ENCODE results near the gene RNF207. TPM values are rescaled to one million over a fixed set of nuclear protein-coding genes. Genes with fewer than 3 reads are reported as not detected.
A peak's percentile ranks its signal among the peaks of the same experiment; 100 is the strongest.

The RNF207 gene
- total RNA-seq, 3 donors from 2014 or later: 35.4 to 63.9 (median 35.9) TPM

DNA sequence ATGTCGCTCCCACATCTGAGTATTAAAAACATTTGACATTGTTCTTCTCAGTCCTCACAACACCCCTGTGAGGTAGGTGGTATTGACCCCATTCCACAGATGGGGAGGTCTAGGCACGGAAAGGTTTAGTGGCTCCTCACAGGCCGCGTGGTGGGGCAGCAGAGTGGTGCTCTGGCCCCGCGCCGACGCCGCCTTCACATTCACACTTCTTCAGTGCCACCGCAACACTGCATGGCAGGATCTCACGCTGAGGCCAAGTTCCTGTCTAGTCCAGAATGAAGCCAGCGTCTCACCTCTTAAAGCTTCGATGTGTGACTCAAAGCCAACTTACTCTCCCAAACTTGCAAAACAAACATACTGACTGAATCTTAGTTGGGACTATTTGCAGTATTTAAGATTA is 17.7 kb downstream of the RNF207 start:
- no peaks in the 10 kb centered on the region for H3K36me3 ChIP-seq (ENCODE audit: low read depth)
- H3K4me3 ChIP-seq: no peak overlapping the region
- intact Hi-C loops (cut with DNase I, micrococcal nuclease): no loop called here
- H3K4me1 ChIP-seq (ENCODE audit: low read depth): no peaks in the 10 kb centered on the region
- TF ChIP-seq, protein P1, sequence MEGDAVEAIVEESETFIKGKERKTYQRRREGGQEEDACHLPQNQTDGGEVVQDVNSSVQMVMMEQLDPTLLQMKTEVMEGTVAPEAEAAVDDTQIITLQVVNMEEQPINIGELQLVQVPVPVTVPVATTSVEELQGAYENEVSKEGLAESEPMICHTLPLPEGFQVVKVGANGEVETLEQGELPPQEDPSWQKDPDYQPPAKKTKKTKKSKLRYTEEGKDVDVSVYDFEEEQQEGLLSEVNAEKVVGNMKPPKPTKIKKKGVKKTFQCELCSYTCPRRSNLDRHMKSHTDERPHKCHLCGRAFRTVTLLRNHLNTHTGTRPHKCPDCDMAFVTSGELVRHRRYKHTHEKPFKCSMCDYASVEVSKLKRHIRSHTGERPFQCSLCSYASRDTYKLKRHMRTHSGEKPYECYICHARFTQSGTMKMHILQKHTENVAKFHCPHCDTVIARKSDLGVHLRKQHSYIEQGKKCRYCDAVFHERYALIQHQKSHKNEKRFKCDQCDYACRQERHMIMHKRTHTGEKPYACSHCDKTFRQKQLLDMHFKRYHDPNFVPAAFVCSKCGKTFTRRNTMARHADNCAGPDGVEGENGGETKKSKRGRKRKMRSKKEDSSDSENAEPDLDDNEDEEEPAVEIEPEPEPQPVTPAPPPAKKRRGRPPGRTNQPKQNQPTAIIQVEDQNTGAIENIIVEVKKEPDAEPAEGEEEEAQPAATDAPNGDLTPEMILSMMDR (IDR thresholded peaks at IDR 0.05): no peak
- DNase-seq (no peak), ATAC-seq (no peak)
- H3K9me3 ChIP-seq: no peaks in the 10 kb centered on the region

DNA sequence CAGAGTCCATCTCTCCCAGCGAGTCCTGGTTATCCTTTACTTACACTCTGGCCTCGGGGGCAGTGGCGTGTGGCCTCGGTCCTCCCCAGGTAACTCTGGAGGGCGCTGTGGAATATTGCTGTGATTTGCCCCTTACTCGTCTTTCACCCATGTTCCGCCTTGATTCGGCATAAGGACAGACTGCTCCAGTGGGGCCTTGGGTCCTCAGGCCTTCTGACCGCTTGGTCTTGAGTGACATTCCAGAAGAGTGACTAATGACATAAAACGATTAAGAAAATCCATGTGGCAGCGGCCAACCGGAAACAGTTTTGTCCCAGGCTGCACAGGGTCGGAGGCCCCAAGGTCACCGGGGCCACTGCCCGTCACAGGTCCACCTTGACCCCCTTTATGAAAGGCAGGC is 18.8 kb downstream of the RNF207 start:
- H3K36me3 ChIP-seq (ENCODE audit: low read depth): no peaks in the 10 kb centered on the region
- H3K9me3 ChIP-seq: no peaks in the 10 kb centered on the region
- TF ChIP-seq, protein P1 (IDR thresholded peaks at IDR 0.05): no peak
- intact Hi-C loops (cut with DNase I, micrococcal nuclease): no loop called here
- no peak overlapping the region for H3K4me3 ChIP-seq
- ATAC-seq: no peak
- no peak for DNase-seq
- H3K4me1 ChIP-seq (ENCODE audit: low read depth): no peaks in the 10 kb centered on the region

DNA sequence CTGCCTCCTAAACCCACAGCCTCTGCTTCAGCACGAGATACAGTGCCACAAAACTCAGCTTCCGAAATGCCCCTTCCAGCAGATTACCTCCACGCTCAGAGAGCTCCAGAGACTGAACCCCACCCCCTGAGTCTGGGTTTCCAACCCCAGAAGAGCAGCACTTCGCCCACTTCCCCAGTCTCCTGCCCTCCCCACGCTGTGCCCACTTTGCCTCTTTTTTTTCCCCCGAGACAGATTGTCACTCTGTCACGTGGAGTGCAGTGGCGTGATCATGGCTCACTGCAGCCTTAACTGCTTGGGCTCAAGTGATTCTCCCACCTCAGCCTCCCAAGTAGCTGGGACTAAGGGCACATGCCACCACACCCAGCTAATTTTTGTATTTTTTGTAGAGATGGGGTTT is 19.7 kb downstream of the RNF207 start:
- Histone ChIP-seq H3K36me3 (ENCODE audit: low read depth) (no peaks in the 10 kb centered on the region), H3K4me3 (no peak overlapping the region), H3K9me3 (no peaks in the 10 kb centered on the region), H3K4me1 (ENCODE audit: low read depth) (no peaks in the 10 kb centered on the region)
- intact Hi-C loops (cut with DNase I, micrococcal nuclease): no loop called here
- DNase-seq (no peak), ATAC-seq (no peak)
- TF ChIP-seq, protein P1 (IDR thresholded peaks at IDR 0.05): no peak

DNA sequence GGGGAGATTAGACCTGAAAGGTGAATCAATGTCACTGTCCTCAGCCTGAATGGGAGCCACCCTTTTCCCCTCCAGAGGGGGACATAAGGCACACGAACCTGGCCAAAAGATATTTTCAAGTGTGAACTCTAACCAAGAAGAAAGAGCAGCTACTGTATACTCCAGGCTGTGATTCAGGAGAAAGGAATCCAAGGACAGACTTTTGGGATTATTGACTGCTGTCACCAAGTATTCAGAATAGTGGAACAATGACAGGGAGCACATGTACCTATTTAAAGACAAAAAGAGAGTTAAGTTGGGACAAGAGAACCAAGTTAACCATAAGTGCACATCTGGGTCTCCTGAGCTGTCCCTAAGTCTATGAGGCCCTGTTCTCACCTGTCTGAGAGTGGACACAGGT is 27.5 kb downstream of the RNF207 start:
- no peaks in the 10 kb centered on the region for H3K36me3 ChIP-seq (ENCODE audit: low read depth)
- H3K4me1 ChIP-seq (ENCODE audit: low read depth): peaks cover 11% of the 10 kb centered on the region
- no peak for ATAC-seq
- no peak overlapping the region for H3K4me3 ChIP-seq
- TF ChIP-seq, protein P1 (IDR thresholded peaks at IDR 0.05): no peak
- intact Hi-C loops (cut with DNase I, micrococcal nuclease): no loop called here
- no peak for DNase-seq
- H3K9me3 ChIP-seq: no peaks in the 10 kb centered on the region

DNA sequence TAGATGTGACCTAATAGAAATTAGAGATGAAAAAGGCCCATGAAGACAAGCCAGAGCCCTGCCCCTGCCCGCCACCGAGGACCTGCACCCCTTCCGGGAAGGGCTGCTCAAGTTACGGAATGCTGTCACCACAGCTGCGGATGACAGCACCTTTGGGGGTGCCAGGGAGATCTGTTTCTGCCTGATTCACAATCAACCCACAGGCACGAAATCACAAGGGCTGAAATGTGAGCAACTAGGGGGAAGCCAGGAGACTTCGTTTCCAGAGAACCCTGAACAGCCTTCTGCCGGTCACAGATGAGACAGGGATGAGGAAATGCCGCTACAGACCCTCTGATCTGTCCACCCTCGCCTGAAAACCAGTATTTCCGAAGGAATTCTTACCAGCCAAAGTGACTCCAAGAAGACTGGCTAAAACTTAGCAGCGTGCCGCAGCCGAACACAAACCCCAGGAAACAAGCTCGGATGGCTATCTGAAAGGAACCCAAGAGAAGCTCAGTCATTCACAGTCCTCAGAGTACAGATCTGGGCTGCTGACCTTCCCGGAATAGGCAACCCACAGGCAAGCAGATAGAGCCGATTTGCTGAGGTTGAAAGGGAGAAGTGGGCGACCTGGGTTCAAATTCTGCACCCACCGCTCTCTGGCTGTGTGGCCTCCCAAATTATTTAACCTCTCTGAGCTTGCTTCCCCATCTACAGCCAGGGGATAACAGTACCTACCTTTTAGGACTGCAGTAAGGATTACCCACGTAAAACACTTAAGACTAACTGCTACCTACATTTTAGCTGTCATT is 28.8 kb downstream of the RNF207 start:
- Histone ChIP-seq H3K36me3 (ENCODE audit: low read depth) (no peaks in the 10 kb centered on the region), H3K9me3 (no peaks in the 10 kb centered on the region), H3K4me1 (ENCODE audit: low read depth) (peaks cover 11% of the 10 kb centered on the region), H3K4me3 (peak overlapping the region; percentile 52)
- intact Hi-C loops (cut with DNase I, micrococcal nuclease): no loop called here
- ATAC-seq: no peak
- TF ChIP-seq, protein P1 (IDR thresholded peaks at IDR 0.05): no peak
- no peak for DNase-seq

Measured in mucosa of descending colon (tissue), 3 donors.